H1 (cell line): ENCODE results near the gene PCBP4.

ENCODE experiments used
- CBX5 ChIP-seq: fragments of 300-800, 300-1000 bp; sonication (generic); IDR thresholded peaks from 2 replicates; pipeline ENCODE4 v1.7.1; 2016; ENCODE audit warnings: antibody characterized with exemption, low read length, low read depth
- EZH2 ChIP-seq: fragments of 200-600 bp; sonication (generic); IDR thresholded peaks from 2 replicates; pipeline ENCODE4 v1.7.1; 2012; ENCODE audit warnings: low read depth, mild to moderate bottlenecking, moderate library complexity, low read length, inconsistent platforms; ENCODE audit not compliant: severe bottlenecking
- POLR2A ChIP-seq, 2 experiments: IDR thresholded peaks; 1 replicate in 1 of 2; 2 replicates in 1 of 2; pipeline ENCODE4 v1.6.1; 2011; ENCODE audit warnings: low read depth in 2 of 2, low read length in 2 of 2, mild to moderate bottlenecking in 2 of 2; ENCODE audit errors: control extremely low read depth in 1 of 2
- POLR2AphosphoS5 ChIP-seq: IDR thresholded peaks from 2 replicates; pipeline ENCODE4 v1.6.1; 2011; ENCODE audit warnings: low read depth, low read length
- SIRT6 ChIP-seq: IDR thresholded peaks from one replicate; pipeline ENCODE4 v1.7.1; 2012; ENCODE audit warnings: low read length, inconsistent platforms
- SIX5 ChIP-seq: IDR thresholded peaks from 2 replicates; pipeline ENCODE4 v1.6.1; 2011; ENCODE audit warnings: mild to moderate bottlenecking, low read depth, low read length

GRCh38 chr3:51970606-51971300 is 3.5 kb upstream of the PCBP4 start:
- no peak for TF ChIP-seq SIRT6
- no peak for TF ChIP-seq POLR2AphosphoS5
- no peak for TF ChIP-seq CBX5
- no peak for TF ChIP-seq SIX5
- no peak for TF ChIP-seq POLR2A (IDR thresholded peaks at IDR 0.05; ENCODE audit: control extremely low read depth in 1 of 2, low read depth in 2 of 2, low read length in 2 of 2)
- TF ChIP-seq EZH2, result no peak
